Measurements from ENCODE around the gene SH2D5. TPM values are rescaled to one million over a fixed set of nuclear protein-coding genes. Genes with fewer than 3 reads are reported as not detected.

The SH2D5 gene
- total RNA-seq, 2 experiments from 2014 or later = 0.68 TPM; not detected in 1

- POLR2A ChIA-PET = no interaction called here
- intact Hi-C loops (cut with micrococcal nuclease; ENCODE audit: unreplicated experiment) = no loop called here
- no peaks in the 10 kb centered on the region for H3K9me2 ChIP-seq (ENCODE audit: insufficient read depth, low read length)
- H3K9me3 ChIP-seq (ENCODE audit: low read length) = no peaks in the 10 kb centered on the region
- CTCF ChIA-PET (ENCODE audit: unreplicated experiment) = no interaction called here
- H3K27ac ChIP-seq (ENCODE audit: low read depth, low read length, poor library complexity, severe bottlenecking) = no peak overlapping the region
- no peaks in the 10 kb centered on the region for H3K36me3 ChIP-seq (ENCODE audit: insufficient read depth, low read length)
- TF ChIP-seq CTCF (conservative IDR thresholded peaks at IDR 0.05; ENCODE audit: low read length) (no peak), EZH2phosphoT487 (IDR thresholded peaks at IDR 0.05; ENCODE audit: borderline replicate concordance, low read depth, low read length) (no peak)
- H4K20me1 ChIP-seq (ENCODE audit: insufficient read depth, low read length) = no peaks in the 10 kb centered on the region
- no peak overlapping the region for H2AFZ ChIP-seq (ENCODE audit: low read length)
- H3K4me2 ChIP-seq (ENCODE audit: low read length) = no peak overlapping the region
- no peaks in the 10 kb centered on the region for H3K4me1 ChIP-seq (ENCODE audit: insufficient read depth, low read length, poor library complexity, severe bottlenecking)
- no peak overlapping the region for H3K4me3 ChIP-seq (ENCODE audit: low read depth, low read length, poor library complexity, severe bottlenecking)
- no TSS peak for BruUV-seq (replicated peaks)
- H3K79me2 ChIP-seq (ENCODE audit: insufficient read depth, low read depth, low read length) = no peaks in the 10 kb centered on the region
- DNase-seq (ENCODE audit: low spot score) = no peak
Observed at GRCh38 chr1:20704390-20705202, 27.9 kb downstream of the SH2D5 start.

GRCh38 chr1:20703124-20703756 lies 29.3 kb downstream of the SH2D5 start:
- H4K20me1 ChIP-seq (ENCODE audit: insufficient read depth, low read length) = no peaks in the 10 kb centered on the region
- intact Hi-C loops (cut with micrococcal nuclease; ENCODE audit: unreplicated experiment) = no loop called here
- no peaks in the 10 kb centered on the region for H3K4me1 ChIP-seq (ENCODE audit: insufficient read depth, low read length, poor library complexity, severe bottlenecking)
- ChIA-PET CTCF (ENCODE audit: unreplicated experiment) (no interaction called here), POLR2A (interaction anchor here (0.7 kb wide), 1 partner anchor 17 kb away, joined by 4 read pairs; no protein-coding TSS in a partner anchor)
- no peaks in the 10 kb centered on the region for H3K79me2 ChIP-seq (ENCODE audit: insufficient read depth, low read depth, low read length)
- no peak overlapping the region for H3K4me2 ChIP-seq (ENCODE audit: low read length)
- H2AFZ ChIP-seq (ENCODE audit: low read length) = no peak overlapping the region
- BruUV-seq (replicated peaks) = no TSS peak
- H3K9me3 ChIP-seq (ENCODE audit: low read length) = no peaks in the 10 kb centered on the region
- H3K9me2 ChIP-seq (ENCODE audit: insufficient read depth, low read length) = no peaks in the 10 kb centered on the region
- TF ChIP-seq EZH2phosphoT487 (IDR thresholded peaks at IDR 0.05; ENCODE audit: borderline replicate concordance, low read depth, low read length) (no peak), CTCF (conservative IDR thresholded peaks at IDR 0.05; ENCODE audit: low read length) (no peak)
- no peak overlapping the region for H3K4me3 ChIP-seq (ENCODE audit: low read depth, low read length, poor library complexity, severe bottlenecking)
- H3K27ac ChIP-seq (ENCODE audit: low read depth, low read length, poor library complexity, severe bottlenecking) = no peak overlapping the region
- DNase-seq (ENCODE audit: low spot score) = no peak
- H3K36me3 ChIP-seq (ENCODE audit: insufficient read depth, low read length) = no peaks in the 10 kb centered on the region

GRCh38 chr1:20702416-20702815 lies 30.1 kb downstream of the SH2D5 start:
- CTCF ChIA-PET (ENCODE audit: unreplicated experiment) = no interaction called here
- no TSS peak for BruUV-seq (replicated peaks)
- no peaks in the 10 kb centered on the region for H3K9me2 ChIP-seq (ENCODE audit: insufficient read depth, low read length)

More at GRCh38 chr1:20702416-20702815, 30.1 kb downstream of the SH2D5 start:
- Histone ChIP-seq H3K4me2 (ENCODE audit: low read length) (no peak overlapping the region), H3K9me3 (ENCODE audit: low read length) (no peaks in the 10 kb centered on the region), H3K27ac (ENCODE audit: low read depth, low read length, poor library complexity, severe bottlenecking) (no peak overlapping the region), H3K4me1 (ENCODE audit: insufficient read depth, low read length, poor library complexity, severe bottlenecking) (no peaks in the 10 kb centered on the region), H3K4me3 (ENCODE audit: low read depth, low read length, poor library complexity, severe bottlenecking) (no peak overlapping the region), H3K79me2 (ENCODE audit: insufficient read depth, low read depth, low read length) (no peaks in the 10 kb centered on the region), H3K36me3 (ENCODE audit: insufficient read depth, low read length) (no peaks in the 10 kb centered on the region), H4K20me1 (ENCODE audit: insufficient read depth, low read length) (no peaks in the 10 kb centered on the region), H2AFZ (ENCODE audit: low read length) (no peak overlapping the region)
- intact Hi-C loops (cut with micrococcal nuclease; ENCODE audit: unreplicated experiment) = no loop called here
- DNase-seq (ENCODE audit: low spot score) = no peak
- TF ChIP-seq CTCF (conservative IDR thresholded peaks at IDR 0.05; ENCODE audit: low read length) = peak; percentile 41; the same call in 1 of the 2 replicates
- no peak for TF ChIP-seq EZH2phosphoT487 (IDR thresholded peaks at IDR 0.05; ENCODE audit: borderline replicate concordance, low read depth, low read length)
- POLR2A ChIA-PET = no interaction called here

Data from OCI-LY7 (cell line).